ENCODE measurements around the gene SND1.

DNA sequence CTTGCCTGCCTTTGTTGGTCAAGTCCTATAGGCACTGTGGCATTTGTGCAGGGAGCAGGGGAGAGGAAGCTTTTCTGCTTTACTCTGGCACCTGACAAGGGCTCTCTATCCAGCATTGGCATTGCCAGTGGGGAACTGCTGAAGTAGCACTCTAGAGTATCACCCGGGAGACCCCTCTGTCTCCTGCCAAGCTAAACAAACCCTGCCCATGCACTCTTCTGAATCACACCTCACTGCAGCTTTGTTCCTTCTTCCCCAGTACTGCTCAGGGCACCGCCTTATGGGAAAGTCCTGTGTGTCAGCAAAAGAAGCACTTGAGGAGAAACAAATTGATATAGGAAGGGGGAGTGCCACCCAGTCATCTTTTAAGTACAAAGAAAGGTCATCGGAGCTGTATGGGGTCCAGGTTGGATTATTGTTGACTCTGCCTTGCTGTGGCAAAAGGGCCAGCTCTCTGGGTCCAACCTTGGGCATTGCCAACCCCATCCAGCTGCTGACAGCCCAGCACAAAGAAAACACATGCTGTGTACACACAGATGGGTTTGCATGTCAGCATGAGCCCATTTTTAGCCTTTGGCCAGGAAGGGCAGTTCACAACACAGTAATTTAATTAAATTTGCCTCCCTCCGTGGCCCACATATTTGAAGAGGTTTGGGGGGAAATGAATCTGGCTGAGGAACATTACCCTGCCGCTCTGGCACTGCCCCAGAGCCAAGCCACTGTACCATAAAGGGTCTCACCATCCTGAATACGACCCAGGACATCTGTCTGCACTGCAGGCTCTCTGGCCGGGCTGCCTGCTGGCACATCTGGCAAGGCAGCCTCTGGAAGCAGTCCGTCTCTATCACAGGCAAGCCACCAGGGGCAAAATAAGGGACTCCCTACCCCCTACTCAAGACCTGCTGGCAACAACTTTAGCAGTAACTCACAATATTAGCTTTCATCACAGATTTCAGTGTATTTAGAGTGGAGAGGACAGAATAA is 366.2 kb downstream of the SND1 start:
- TF ChIP-seq, protein P1, sequence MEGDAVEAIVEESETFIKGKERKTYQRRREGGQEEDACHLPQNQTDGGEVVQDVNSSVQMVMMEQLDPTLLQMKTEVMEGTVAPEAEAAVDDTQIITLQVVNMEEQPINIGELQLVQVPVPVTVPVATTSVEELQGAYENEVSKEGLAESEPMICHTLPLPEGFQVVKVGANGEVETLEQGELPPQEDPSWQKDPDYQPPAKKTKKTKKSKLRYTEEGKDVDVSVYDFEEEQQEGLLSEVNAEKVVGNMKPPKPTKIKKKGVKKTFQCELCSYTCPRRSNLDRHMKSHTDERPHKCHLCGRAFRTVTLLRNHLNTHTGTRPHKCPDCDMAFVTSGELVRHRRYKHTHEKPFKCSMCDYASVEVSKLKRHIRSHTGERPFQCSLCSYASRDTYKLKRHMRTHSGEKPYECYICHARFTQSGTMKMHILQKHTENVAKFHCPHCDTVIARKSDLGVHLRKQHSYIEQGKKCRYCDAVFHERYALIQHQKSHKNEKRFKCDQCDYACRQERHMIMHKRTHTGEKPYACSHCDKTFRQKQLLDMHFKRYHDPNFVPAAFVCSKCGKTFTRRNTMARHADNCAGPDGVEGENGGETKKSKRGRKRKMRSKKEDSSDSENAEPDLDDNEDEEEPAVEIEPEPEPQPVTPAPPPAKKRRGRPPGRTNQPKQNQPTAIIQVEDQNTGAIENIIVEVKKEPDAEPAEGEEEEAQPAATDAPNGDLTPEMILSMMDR (IDR thresholded peaks at IDR 0.05; ENCODE audit: insufficient read depth, low read length): no peak
- TF ChIP-seq GABPA (IDR thresholded peaks at IDR 0.05; ENCODE audit: low read depth) (no peak), POLR2AphosphoS5 (IDR thresholded peaks at IDR 0.05; ENCODE audit: low read depth) (no peak)
- TF ChIP-seq, protein P2, sequence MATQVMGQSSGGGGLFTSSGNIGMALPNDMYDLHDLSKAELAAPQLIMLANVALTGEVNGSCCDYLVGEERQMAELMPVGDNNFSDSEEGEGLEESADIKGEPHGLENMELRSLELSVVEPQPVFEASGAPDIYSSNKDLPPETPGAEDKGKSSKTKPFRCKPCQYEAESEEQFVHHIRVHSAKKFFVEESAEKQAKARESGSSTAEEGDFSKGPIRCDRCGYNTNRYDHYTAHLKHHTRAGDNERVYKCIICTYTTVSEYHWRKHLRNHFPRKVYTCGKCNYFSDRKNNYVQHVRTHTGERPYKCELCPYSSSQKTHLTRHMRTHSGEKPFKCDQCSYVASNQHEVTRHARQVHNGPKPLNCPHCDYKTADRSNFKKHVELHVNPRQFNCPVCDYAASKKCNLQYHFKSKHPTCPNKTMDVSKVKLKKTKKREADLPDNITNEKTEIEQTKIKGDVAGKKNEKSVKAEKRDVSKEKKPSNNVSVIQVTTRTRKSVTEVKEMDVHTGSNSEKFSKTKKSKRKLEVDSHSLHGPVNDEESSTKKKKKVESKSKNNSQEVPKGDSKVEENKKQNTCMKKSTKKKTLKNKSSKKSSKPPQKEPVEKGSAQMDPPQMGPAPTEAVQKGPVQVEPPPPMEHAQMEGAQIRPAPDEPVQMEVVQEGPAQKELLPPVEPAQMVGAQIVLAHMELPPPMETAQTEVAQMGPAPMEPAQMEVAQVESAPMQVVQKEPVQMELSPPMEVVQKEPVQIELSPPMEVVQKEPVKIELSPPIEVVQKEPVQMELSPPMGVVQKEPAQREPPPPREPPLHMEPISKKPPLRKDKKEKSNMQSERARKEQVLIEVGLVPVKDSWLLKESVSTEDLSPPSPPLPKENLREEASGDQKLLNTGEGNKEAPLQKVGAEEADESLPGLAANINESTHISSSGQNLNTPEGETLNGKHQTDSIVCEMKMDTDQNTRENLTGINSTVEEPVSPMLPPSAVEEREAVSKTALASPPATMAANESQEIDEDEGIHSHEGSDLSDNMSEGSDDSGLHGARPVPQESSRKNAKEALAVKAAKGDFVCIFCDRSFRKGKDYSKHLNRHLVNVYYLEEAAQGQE (IDR thresholded peaks at IDR 0.05; ENCODE audit: insufficient replicate concordance, low read depth): no peak

All from HL-60 (cell line).